Fibroblast of peridontal ligament (primary cell): Measurements from ENCODE around the gene SLC46A1.
"Not testable (repeated sequence)": the region's sequence is repeated elsewhere in the genome, so short reads cannot be mapped to it uniquely, and the experiment has no call there.

Source experiments
- DNase-seq: peaks from one replicate; pipeline ENCODE4 v3.0.0-alpha.2; 2010; ENCODE audit errors: extremely low read depth

Gene SLC46A1

DNA sequence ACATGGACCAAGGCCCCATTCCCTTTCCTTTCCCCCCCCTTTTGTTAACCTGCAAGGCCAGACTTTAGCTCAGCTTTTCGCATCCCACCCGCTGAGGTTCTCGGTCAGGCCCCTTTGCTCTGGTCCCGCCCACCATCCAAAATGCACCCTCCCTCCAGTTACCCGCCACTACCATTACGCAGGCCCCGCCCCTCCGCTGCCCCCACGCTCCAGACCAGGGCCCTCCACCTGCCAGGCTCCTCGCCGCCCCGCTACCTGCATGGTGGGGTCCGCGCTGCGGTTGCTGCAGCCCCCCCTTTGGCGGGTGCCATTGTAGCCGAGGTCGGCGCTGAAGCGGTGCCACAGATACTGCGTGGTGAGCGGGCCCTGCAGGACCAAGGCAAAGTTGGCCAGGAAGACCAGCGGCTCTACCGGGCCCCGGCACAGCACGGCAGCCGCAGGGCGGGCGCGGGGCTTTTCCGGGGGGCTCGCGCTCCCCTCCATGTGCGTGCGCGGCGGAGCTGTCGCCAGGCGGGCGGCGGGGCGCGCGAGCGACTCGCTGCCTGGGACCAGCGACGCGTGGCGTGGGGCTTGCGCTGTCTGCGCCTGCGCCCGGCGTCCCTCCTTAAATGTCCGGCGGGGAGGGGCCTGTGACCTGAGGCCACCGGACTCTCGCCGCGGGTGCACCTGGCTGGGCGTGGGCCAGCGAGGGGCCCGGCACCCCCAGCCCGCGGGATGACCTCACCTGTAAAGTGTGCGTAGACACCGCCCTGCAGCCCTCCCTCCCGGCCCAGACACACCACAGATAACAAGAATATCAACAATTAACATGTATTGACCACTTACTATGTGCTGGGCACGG is at the start of gene SLC46A1:
SLC46A1 (minus strand) TSS at position 581 of the 841 bp plus-strand sequence; CDS start at position 483, 98 bp downstream.
- peak; percentile 32 for DNase-seq

DNA sequence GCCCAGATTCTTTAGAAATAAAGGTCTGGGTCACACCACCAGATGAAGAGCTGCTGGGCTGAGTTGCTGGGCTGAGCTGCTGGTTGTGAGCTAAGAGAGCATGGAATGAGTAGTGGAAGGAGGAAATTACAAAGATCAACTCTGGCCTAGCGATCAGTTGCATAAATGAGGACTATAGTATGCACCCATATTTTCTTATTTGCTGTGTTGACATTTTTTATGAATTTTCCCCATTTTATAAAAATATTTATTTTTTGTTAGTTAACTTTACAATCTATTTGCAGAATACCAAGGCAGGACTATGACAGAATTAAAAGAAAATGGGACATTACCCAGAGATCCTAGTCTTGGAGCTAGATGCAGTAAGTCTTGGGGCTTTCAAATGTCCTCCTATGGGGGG is 43.8 kb upstream of the SLC46A1 start:
- no peak for DNase-seq

DNA sequence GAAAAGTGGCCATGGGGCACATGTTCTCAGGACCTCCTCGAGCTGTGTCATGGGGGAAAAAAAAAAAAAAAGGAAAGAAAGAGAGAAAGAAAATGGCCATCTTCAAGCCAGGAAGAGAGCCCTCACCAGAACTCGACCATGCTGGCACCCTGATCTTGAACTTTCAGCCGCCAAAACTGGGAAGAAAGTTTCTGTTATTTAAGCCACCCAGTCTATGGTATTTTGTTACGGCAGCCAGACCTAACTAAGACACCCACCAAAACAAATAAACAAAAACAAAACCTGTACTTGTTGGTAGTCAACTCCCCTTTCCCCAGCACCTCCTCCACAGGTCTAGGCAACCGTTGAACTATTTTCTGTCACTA is 41.4 kb upstream of the SLC46A1 start:
- no peak for DNase-seq

DNA sequence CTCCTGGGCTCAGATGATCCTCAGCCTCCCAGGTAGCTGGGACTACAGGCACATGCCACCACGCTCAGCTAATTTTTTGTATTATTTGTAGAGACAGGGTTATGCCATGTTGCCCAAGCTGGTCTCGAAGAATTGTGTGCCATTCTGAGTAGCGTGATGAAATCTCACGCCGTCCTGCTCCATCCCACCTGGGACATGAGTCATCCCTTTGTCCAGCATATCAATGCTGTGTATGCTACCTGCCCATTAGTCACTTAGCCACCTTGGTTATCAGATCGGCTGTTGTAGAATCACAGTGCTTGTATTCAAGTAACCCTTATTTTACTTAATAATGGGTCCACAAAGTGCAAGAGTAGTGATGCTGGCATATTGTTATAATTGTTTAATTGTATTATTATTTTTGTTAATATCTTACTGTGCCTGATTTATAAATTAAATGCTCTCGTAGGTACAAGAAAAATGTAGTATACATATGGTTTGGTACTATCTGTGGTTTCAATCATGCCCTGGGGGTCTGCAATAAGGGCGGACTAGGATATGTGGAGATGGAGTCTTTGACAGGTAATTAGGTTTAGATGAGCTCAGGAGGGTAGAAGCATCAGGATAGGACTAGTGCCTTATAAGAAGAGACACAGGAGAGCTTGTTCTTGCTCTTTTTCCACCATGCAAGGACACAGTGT is 40.8 kb upstream of the SLC46A1 start:
- DNase-seq, result no peak

DNA sequence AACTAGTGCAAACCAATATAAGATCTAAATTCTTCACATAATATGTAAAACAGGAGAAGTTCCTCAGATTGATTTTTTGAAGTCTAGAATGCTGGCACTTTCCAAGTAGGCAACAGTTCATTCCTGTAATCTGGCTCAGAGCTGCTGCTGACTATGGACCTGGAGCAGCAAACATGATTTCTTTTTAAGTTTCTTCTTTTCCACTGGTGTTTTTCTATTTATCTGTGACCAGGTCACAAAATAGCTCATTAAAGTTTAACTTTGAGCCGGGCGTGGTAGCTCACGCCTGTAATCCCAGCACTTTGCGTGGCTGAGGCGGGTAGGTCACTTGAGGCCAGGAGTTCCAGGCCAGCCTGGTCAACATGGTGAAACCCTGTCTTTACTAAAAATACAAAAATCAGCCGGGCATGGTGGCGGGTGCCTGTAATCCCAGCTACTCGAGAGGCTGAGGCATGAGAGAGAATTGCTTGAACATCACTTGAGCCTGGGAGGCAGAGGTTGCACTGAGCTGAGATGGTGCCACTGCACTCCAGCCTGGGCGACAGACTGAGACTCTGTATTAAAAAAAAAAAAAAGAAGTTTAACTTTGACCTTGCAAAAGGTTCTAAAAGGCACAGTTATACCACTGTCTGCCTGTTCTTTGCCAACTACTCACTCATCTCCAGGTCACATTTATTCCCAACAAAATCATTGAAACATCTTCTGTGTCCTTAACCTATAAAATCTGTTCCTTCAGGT is 38.1 kb upstream of the SLC46A1 start:
- no peak for DNase-seq

DNA sequence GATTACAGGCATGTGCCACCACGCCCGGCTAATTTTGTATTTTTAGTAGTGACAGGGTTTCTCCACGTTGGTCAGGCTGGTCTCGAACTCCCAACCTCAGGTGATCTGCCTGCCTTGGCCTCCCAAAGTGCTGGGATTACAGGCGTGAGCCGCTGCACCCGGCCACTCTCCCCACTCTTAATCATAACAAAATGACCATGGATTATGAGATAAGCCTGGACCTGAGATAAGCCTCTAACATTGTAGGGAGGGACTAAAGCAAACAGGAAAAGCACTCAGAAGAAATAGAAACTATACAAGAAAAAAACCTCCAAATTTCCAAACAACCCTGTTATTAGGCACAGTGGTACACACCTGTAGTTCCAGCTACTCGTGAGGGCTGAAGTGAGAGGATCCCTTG is 28.3 kb upstream of the SLC46A1 start:
- not testable (repeated sequence) for DNase-seq

DNA sequence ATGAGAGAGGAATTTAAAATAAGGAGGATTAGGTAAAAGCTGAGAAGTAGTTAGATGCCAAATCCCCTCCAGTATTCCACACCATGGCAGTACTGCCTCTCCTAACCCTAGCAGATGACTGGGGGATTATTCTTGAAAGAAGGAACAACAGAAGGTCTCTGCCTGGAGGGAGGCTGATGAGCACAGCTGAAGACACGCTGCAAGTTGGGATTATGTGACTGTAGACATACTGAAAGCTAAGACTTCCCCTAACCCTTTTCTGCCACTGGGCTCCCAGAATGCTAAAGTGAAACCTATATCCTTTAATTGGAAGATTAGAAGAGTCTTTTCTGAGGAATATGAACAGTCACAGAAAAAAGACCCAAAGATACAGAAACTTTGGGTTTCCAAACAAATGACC is 27.7 kb upstream of the SLC46A1 start:
- DNase-seq, result no peak

DNA sequence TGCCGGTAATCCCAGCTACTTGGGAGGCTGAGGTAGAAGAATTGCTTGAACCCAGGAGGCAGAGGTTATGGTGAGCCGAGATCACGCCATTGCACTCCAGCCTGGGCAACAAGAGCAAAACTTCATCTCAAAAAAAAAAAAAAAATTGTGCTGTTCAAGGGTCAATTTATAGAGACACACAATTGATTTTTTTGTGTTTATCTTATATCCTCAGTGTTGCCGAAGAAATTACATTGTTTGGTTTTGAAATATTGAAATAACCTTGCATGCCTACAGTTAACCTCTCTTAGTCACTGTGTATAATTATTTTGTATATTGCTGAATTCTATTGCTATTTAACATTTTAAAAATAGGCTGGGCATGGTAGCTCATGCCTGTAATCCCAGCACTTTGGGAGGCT is 22.0 kb upstream of the SLC46A1 start:
- not testable (repeated sequence) for DNase-seq

DNA sequence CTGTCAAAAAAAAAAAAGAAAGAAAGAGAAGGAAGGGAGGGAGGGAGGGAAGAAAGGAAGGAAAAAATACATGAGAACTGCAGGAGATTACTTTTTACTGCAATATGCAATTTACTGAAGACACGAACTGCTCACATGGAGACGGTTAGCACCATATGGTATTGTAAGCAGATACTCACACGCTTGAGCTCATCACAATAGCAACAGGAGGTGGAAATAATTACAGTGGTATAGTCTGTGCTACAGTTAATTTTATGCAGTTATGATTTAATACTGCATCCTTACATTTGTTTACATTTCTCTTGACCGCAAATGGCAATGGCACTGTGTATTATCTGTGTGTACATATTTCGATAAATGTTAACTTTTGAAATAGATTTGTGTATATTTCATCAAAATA is 21.4 kb upstream of the SLC46A1 start:
- DNase-seq, result peak; percentile 64

DNA sequence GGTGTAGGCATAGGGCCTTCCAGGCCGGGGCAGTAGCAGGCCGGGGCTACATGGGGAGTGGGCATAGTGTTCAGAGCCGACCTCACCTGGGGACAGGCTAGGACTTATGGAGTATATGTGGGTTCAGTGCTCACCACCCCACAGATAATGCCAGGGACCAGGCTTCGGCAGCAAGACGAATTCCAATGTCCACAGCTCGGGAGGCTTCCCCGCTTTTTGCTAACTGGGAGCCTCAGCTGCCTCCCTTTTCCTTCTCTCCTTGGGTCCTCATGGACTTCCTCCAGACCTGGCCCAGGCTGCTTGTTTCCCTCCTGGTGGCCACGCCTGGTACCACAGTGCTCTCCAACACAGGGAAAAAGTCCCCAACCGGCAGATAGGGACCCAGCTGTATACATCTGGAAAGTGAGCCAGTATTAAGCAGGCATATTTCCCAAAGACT is 20.1 kb upstream of the SLC46A1 start:
- DNase-seq, result no peak

DNA sequence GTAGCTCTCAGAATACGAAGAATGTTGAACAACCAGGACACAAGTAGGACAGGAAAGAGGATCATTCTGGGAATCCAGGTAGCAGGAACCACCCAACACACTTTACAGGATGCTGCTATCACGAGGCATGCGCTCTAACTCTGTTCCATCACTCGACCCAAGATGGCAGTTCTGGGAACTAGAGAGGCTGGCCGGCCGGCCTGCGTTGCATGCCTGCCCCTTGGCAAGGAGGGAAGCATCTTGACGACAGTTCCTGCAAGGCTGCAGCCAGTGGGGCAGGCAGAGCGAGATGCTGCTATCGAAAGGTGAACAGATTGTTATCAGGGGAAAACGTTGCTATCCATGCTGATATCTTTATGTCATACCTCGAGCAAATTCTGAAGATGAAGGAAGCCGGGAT is 19.2 kb upstream of the SLC46A1 start:
- DNase-seq, result no peak

DNA sequence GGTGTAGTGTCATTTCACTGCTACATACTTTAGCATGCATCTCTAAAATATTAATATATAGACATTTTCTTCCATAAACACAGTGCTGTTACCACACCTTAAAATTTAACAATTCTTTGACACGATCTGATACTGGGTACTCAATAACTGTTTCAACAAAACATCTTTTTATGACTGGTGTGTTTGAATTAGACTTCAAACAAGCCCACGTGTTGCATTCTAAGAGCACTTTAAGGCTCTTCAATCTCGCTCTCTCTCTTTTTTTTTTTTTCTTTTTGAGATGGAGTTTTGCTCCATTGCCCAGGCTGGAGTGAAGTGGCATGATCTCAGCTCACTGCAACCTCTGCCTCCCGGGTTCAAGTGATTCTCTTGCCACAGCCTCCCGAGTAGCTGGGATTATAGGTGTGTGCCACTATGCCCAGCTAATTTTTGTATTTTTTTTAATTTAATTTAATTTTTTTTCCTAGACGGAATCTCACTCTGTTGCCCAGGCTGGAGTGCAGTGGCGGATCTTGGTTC is 15.8 kb upstream of the SLC46A1 start:
- no peak for DNase-seq

DNA sequence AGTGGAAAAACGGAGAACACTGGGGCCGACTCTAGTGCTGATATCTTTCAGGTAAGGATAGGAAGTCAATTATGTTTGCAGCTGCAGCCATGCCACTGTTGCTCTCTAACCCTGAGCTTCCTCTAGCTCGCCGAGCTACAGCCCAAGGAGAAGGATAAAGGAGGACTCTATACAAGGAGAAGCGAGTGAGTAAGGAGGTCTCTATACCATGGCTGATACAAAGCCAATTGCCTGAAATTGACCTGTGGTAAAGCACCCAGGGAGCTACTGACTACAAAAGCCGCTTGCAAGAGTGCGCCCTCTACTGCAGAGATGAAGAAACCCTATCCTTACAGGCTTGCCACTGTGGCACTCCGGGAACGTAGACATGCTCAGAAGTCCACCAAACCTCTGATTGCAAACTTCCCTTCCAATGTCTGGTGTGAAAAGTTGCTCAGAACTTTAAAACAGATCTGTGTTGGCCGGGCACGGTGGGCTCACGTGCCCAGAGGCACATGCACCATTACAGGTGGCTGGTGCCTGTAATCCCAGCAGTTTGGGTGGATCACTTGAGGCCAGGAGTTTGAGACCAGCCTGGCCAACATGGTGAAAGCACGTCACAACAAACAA is 10.8 kb upstream of the SLC46A1 start:
- peak; percentile 61 for DNase-seq

DNA sequence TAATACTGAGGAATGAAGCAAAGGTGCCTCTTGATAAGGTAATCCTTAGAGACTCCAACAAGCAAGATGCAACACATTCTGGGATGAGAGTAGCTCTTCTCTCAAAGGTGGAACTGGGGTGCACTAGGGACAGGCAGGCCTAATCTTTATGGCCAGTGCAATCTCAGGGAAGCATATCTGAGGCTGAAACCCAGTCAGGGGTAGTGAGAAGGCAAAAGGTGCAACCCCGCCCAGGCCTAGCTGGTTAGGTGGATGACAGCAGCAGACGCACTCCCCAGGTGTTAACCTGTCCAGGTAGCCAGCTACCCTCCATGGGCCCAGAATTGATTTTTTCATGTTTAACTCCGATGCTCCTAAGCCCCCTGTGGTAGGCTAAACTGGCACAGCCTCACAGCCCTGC is 9.9 kb upstream of the SLC46A1 start:
- no peak for DNase-seq

DNA sequence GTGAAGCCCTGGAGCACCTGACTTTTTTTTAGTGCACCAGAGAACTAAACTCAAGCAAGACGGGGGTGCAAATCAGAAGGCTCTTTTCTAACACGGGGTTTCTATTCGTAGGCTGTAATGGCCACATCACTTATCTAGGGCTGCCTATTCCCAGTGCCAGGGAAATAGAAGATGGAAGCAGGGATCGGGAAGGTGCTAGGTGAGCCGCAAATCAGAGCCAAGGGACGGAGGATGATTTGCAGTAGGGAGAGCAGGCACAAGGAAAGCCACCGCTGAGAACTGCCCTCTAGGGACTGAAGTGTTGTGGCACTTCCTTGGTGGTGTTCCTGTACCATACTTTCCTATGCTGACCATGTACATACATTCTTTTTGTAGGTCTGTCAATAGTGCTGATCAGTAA is 7.8 kb upstream of the SLC46A1 start:
- DNase-seq, result no peak

DNA sequence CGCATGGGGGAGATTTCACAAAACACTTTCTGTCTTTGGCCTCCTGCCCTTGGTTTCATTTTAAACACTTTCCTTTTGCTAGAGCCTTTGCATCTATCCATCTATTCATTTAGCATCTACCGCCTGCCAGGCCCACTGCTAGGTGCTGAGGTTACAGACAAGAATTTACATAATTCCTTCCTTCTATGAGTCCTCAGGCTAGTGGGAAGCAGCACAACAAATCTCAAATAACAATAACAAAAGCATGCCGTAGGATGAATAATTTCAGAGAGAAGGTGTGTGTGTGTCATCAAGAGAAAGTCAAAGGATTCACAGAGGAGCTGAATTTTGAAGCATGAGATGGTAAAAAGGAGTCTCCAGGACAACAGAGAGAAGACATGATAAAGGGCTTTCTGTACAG is 6.1 kb upstream of the SLC46A1 start:
- no peak for DNase-seq

DNA sequence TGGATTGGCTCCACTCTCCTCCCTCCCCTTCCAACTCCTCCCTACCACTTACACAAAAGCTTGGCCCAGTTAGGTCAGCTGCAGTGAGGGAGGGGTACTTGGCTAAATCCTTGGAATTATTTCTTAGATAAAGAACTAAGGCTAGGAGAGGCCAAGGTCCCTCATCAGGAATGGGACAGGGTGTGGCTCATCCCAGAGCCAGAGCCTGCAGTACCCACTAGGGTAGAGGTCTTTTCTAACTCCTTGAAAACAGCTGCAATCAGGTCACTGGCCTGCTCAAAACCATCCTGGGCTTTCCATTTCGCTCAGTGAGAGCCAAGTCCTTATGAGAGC is 1.9 kb upstream of the SLC46A1 start:
- DNase-seq, result no peak

DNA sequence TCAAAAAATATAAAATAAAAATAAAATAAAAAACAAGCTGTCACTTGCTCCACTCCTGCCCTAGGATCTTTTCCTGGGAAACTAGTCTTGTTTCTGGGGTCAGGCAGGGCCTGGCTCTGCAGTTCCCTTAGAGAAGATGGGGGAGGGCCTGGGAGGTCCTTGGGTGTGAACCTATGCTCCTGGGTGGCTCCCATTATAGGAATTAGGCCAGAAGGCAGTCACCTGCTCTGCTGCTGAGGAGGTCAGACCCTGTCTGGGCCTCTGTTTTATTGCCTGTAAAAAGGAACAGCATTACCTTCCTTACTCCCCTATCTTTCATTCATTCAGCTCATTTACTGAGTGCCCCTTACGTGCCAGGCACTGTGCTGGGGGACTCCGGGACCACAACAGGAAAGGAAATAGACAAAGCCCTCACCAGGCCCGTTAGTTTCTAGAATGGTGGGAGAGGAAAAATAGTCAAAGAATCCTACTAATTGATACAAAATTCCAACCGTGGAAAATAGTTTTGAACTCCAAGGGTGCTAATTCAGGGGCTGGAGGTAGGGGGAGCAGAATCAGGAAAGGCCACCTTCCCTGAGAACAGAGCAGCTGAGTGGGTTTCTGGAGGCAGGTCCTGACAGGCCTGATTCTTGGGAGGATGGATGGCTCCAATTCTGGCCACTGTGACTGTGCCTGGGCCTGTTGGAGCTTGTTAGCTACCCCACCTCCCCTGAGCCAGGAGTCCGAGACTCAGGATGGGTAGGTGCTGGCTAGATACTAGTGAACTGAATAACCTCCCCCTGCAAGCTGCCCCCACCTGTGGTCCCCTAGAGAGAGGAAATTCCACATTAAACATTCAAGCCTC is 1.3 kb upstream of the SLC46A1 start:
- DNase-seq, result no peak

DNA sequence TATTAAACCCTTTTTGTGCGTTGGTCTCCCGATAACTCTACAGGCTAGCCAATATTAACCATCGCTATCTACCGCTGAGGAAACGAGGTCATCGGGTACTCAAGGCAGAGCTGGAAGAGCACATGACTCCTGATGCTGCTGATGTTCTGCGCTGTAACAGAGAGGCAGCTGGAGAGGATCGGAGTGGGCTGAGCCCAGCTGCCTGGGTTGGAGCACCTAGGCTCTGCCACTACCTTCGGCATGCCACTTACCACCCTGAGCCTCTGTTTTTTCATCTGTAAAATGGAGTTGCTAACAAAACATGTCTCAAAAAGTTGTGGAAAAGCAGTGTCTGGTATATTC is 432 bp upstream of the SLC46A1 start:
- no peak for DNase-seq

DNA sequence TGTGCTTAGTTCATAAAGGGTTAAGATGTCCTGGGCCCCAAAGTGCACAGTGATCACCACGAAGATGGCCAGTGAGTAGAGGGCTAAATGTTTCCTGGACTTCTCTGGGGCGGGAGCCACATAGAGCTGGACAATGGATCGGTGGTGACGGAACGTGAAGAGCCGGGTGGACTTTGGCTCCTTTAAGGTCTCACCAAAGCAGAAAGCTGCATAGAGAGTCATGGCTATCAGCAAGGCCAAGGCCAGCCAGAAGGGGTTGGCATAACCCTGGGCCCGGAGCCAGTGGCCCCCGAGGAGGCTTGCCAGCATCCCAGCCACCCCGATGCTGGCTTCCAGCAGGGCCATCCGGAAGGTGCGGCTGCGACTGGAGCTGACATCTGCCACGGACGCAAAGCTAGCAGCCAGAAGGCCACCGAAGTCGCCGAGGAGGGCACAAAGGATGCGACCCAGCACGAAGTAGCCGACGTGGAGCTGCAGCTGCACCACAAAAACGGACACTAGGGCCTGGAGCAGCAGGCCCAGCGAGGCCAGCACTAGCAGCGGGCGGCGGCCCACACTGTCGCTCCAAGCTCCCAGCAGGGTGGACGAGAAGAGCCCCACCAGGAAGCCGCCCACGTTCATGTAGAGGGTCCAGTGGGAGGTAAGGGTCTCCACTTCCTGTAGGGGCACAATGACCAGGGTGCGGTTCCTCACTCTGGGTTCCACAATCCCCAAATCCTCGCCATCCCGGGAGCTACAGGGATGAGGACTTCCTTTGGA is 1.0 kb downstream of the SLC46A1 start:
- DNase-seq, result peak; percentile 9

DNA sequence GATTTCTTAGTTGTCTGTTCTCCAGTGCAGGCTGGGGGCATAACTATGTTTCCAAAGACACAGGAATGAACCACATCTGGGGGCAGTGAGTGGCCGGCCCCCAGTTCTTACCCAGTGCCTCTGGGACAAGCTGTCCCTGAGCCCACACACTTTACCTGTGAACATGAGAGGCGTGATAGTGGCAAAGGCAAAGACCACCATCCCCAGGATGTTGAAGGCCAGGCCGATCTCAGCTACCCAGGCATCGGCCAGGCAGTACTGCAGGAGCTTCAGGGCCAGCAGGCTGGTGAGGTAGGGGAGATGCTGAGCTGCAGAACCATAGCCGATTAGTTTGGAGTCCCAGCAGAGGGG is 1.6 kb downstream of the SLC46A1 start:
- DNase-seq, result no peak
